OCI-LY7 (cell line): ENCODE data around the gene BICRAL. TPM values are rescaled to one million over a fixed set of nuclear protein-coding genes. Genes with fewer than 3 reads are reported as not detected.
"Not testable (repeated sequence)": the region's sequence is repeated elsewhere in the genome, so short reads cannot be mapped to it uniquely, and the experiment has no call there.

Experiments
- BruUV-seq: library from RNA; stranded (reverse); fragments of 400-500 nt; replicated peaks from 2 replicates; lab custom pipeline; 2021; lab: Mats Ljungman, UMichigan
- CTCF ChIA-PET: fragments of 300-600 bp; sonication (Branson Sonifier 250); formaldehyde crosslinking; loops from one replicate; lab custom pipeline; 2022; ENCODE audit warnings: antibody characterized with exemption; ENCODE audit not compliant: unreplicated experiment; lab: Charles Lee
- POLR2A ChIA-PET: fragments of 300-600 bp; sonication (Branson Sonifier 250); formaldehyde crosslinking; loops from one replicate; lab custom pipeline; 2022; ENCODE audit warnings: antibody characterized with exemption; lab: Charles Lee
- DNase-seq: peaks from one replicate; pipeline ENCODE4 v3.0.0-alpha.2; 2015; ENCODE audit warnings: low spot score
- H2AFZ ChIP-seq: fragments of 200-600 bp; sonication (generic), shearing (Covaris generic); 2 replicates; pipeline ENCODE4 v1.6.1; 2014; ENCODE audit warnings: mild to moderate bottlenecking, antibody characterized with exemption, low read length, moderate library complexity
- H3K27ac ChIP-seq: fragments of 200-600 bp; sonication (generic); 2 replicates; pipeline ENCODE4 v1.5.1; 2014; ENCODE audit warnings: mixed run types, low read depth, mild to moderate bottlenecking, moderate library complexity, low read length, inconsistent platforms; ENCODE audit not compliant: poor library complexity, severe bottlenecking
- H3K36me3 ChIP-seq: fragments of 200-600 bp; sonication (generic); 2 replicates; pipeline ENCODE4 v1.6.1; 2014; ENCODE audit warnings: mild to moderate bottlenecking, antibody characterized with exemption, low read length, moderate library complexity, mixed read lengths; ENCODE audit not compliant: insufficient read depth
- H3K4me1 ChIP-seq: fragments of 200-600 bp; sonication (generic); 2 replicates; pipeline ENCODE4 v1.5.1; 2014; ENCODE audit warnings: mild to moderate bottlenecking, low read length; ENCODE audit not compliant: insufficient read depth, poor library complexity, severe bottlenecking
- H3K4me2 ChIP-seq: fragments of 200-600 bp; sonication (generic); 2 replicates; pipeline ENCODE4 v1.6.1; 2014; ENCODE audit warnings: mild to moderate bottlenecking, low read length
- H3K4me3 ChIP-seq: fragments of 200-600 bp; sonication (generic); 2 replicates; pipeline ENCODE4 v1.5.1; 2014; ENCODE audit warnings: mild to moderate bottlenecking, low read depth, low read length; ENCODE audit not compliant: poor library complexity, severe bottlenecking
- H3K79me2 ChIP-seq: fragments of 200-600 bp; sonication (generic); 2 replicates; pipeline ENCODE4 v1.6.1; 2016; ENCODE audit warnings: low read depth, mild to moderate bottlenecking, low read length, moderate library complexity, mixed read lengths; ENCODE audit not compliant: insufficient read depth
- H3K9me2 ChIP-seq: fragments of 200-600 bp; sonication (generic); 2 replicates; pipeline ENCODE4 v1.6.1; 2016; ENCODE audit warnings: mild to moderate bottlenecking, low read length, mixed read lengths; ENCODE audit not compliant: insufficient read depth
- H3K9me3 ChIP-seq: fragments of 200-600 bp; sonication (generic); 2 replicates; pipeline ENCODE4 v1.6.1; 2014; ENCODE audit warnings: mild to moderate bottlenecking, mixed run types, low read length, mixed read lengths
- H4K20me1 ChIP-seq: fragments of 200-600 bp; sonication (generic); 2 replicates; pipeline ENCODE4 v1.6.1; 2014; ENCODE audit warnings: mild to moderate bottlenecking, antibody characterized with exemption, low read length, moderate library complexity, mixed read lengths; ENCODE audit not compliant: insufficient read depth
- CTCF ChIP-seq: fragments of 200-600 bp; sonication (generic); conservative IDR thresholded peaks from 2 replicates; pipeline ENCODE4 v1.5.1; 2014; ENCODE audit warnings: mild to moderate bottlenecking, antibody characterized with exemption, low read length, moderate library complexity, mixed read lengths
- EZH2phosphoT487 ChIP-seq: fragments of 200-600 bp; sonication (generic); IDR thresholded peaks from 2 replicates; pipeline ENCODE4 v1.6.1; 2018; ENCODE audit warnings: low read depth, borderline replicate concordance, mild to moderate bottlenecking, mixed run types, antibody characterized with exemption, low read length, moderate library complexity, mixed read lengths
- intact Hi-C: fragments of 100-400 bp; cut with micrococcal nuclease; formaldehyde crosslinking; loops from one replicate; pipeline ENCODE4 v1.10.0; 2022; ENCODE audit not compliant: unreplicated experiment
- total RNA-seq, 2 experiments: library from RNA; depleted of rRNA in 1 of 2; stranded (reverse); fragments of >200 nt in 1 of 2; shearing (Covaris generic) in 1 of 2; gene quantifications; 2 replicates each; pipeline ENCODE4 v1.2.3, GENCODE V29; 2014 to 2022

The BICRAL gene
- total RNA-seq, 2 experiments from 2014 or later, result 10.3 to 25.7 TPM

GRCh38 chr6:42877695-42878094 lies 95.8 kb downstream of the BICRAL start:
- Histone ChIP-seq H3K36me3 (peaks cover 18% of the 10 kb centered on the region), H3K4me1 (peaks cover 18% of the 10 kb centered on the region), H3K9me3 (no peaks in the 10 kb centered on the region), H3K27ac (peak overlapping the region; percentile 10), H3K4me2 (no peak overlapping the region), H4K20me1 (no peaks in the 10 kb centered on the region), H3K79me2 (peaks cover 29% of the 10 kb centered on the region), H3K9me2 (no peaks in the 10 kb centered on the region), H3K4me3 (no peak overlapping the region), H2AFZ (peak overlapping the region; percentile 77)
- POLR2A ChIA-PET, result interaction anchor here (0.5 kb wide), 1 partner anchor 91 kb away, joined by 3 read pairs; no protein-coding TSS in a partner anchor
- intact Hi-C loops, result loop anchor here (1.0 to 5.0 kb wide), 6 partner anchors 21 to 661 kb away; partner anchors contain the start of genes BICRAL, MRPS10 and UBR2
- no peak for DNase-seq
- BruUV-seq, result no TSS peak
- TF ChIP-seq EZH2phosphoT487, result no peak
- TF ChIP-seq CTCF, result no peak
- CTCF ChIA-PET, result interaction anchor here (1.2 kb wide), 1 partner anchor 216 kb away, joined by 9 read pairs; no protein-coding TSS in a partner anchor

- peak within 1 kb of the TSS; percentile 91 for H2AFZ ChIP-seq
- H3K4me3 ChIP-seq, result peak within 1 kb of the TSS; percentile 79
- no peaks in the 10 kb centered on the region for H3K9me2 ChIP-seq
- H3K4me1 ChIP-seq, result peaks cover 18% of the 10 kb centered on the region
- peak within 1 kb of the TSS; percentile 80 for H3K4me2 ChIP-seq
- TSS peak; percentile 98 for BruUV-seq
- ChIA-PET POLR2A (interaction anchor here (0.6 to 1.6 kb wide), 12 partner anchors 8 to 316 kb away, joined by 3 to 7 read pairs (median 4); partner anchors contain the start of gene UBR2), CTCF (interaction anchor here (0.6 to 1.0 kb wide), 5 partner anchors 97 to 1020 kb away, joined by 3 to 11 read pairs (median 3); no protein-coding TSS in a partner anchor)
- peaks cover 37% of the 10 kb centered on the region for H3K36me3 ChIP-seq
- peak within 1 kb of the TSS; percentile 75 for H3K27ac ChIP-seq
- peaks cover 45% of the 10 kb centered on the region for H3K79me2 ChIP-seq
- no peaks in the 10 kb centered on the region for H3K9me3 ChIP-seq
- 0 out of 2 replicates have a peak, but pooled peaks cover 6% of the 10 kb centered on the region for H4K20me1 ChIP-seq
- DNase-seq, result peak; percentile 92
- intact Hi-C loops, result loop anchor here (1.0 to 5.0 kb wide), 3 partner anchors 97 to 317 kb away; partner anchors contain the start of genes BICRAL, TBCC and UBR2
- TF ChIP-seq EZH2phosphoT487 (no peak), CTCF (no peak)
These were observed 97.8 kb downstream of the BICRAL start, which contains the start of gene RPL7L1 for GRCh38 chr6:42879372-42880239. Gene RPL7L1 (plus strand): TSS chr6:42879616. CDS start chr6:42879911, 295 bp downstream.

- H3K9me3 ChIP-seq, DNase-seq, H3K9me2 ChIP-seq, H4K20me1 ChIP-seq, intact Hi-C loops: not testable (repeated sequence)
- Histone ChIP-seq H3K4me2 (peak overlapping the region; percentile 80), H3K4me3 (peak overlapping the region; percentile 79), H3K79me2 (peaks cover 45% of the 10 kb centered on the region), H3K4me1 (peaks cover 18% of the 10 kb centered on the region), H3K27ac (peak overlapping the region; percentile 75), H3K36me3 (peaks cover 43% of the 10 kb centered on the region), H2AFZ (peak overlapping the region; percentile 91; the same call in 1 of the 2 replicates)
- ChIA-PET POLR2A (interaction anchor here (0.6 to 1.6 kb wide), 12 partner anchors 9 to 155 kb away, joined by 3 to 7 read pairs (median 4); partner anchors contain the start of gene CNPY3), CTCF (interaction anchor here (0.6 kb wide), 2 partner anchors 97 to 1020 kb away, joined by 3 to 11 read pairs; no protein-coding TSS in a partner anchor)
- BruUV-seq, result TSS peak; percentile 90
These were observed 98.5 kb downstream of the BICRAL start for GRCh38 chr6:42880240-42880817.
